Bronchial epithelial cell (primary cell): Measurements from ENCODE around the gene SMARCC2. TPM values are rescaled to one million over a fixed set of nuclear protein-coding genes. Genes with fewer than 3 reads are reported as not detected.

Experiments used
- DNase-seq: peaks from one replicate; pipeline ENCODE4 v3.0.0-alpha.2; 2010; ENCODE audit warnings: low read depth
- FAIRE-seq: peaks from 2 replicates; lab custom pipeline; 2011; peaks lifted over from hg19 to GRCh38; lab: Jason Lieb, UNC
- H3K27me3 ChIP-seq: 2 replicates; pipeline ENCODE4 v1.5.1; 2011; ENCODE audit warnings: low read length; ENCODE audit not compliant: control insufficient read depth, insufficient read depth
- H3K36me3 ChIP-seq: 2 replicates; pipeline ENCODE4 v1.5.1; 2011; ENCODE audit warnings: low read length; ENCODE audit not compliant: control insufficient read depth, insufficient read depth
- H3K4me3 ChIP-seq: 2 replicates; pipeline ENCODE4 v1.5.1; 2011; ENCODE audit warnings: mild to moderate bottlenecking, low read depth, low read length, control low read depth
- CTCF ChIP-seq: IDR thresholded peaks from 2 replicates; pipeline ENCODE4 v1.5.1; 2011; ENCODE audit warnings: mild to moderate bottlenecking, moderate library complexity, low read length, control low read depth, inconsistent platforms; ENCODE audit not compliant: insufficient read depth, severe bottlenecking
- total RNA-seq: library from RNA; depleted of rRNA; stranded (reverse); fragments of >200 nt; gene quantifications from 2 replicates; pipeline ENCODE4 v1.2.1, GENCODE V29; 2014

Gene SMARCC2
- total RNA-seq, 1 donor from 2014 or later: 14.0 TPM

- FAIRE-seq (no peak), DNase-seq (peak; percentile 44)
- no peak for TF ChIP-seq CTCF
- peaks cover 26% of the 10 kb centered on the region for H3K36me3 ChIP-seq
- H3K27me3 ChIP-seq: no peaks in the 10 kb centered on the region
- peak overlapping the region; percentile 88 for H3K4me3 ChIP-seq
Measured at GRCh38 chr12:56129206-56129941, 59.9 kb downstream of the SMARCC2 start.

- no peak for TF ChIP-seq CTCF
- FAIRE-seq (no peak), DNase-seq (peak; percentile 54)
- Histone ChIP-seq H3K27me3 (no peaks in the 10 kb centered on the region), H3K36me3 (peaks cover 21% of the 10 kb centered on the region), H3K4me3 (peak overlapping the region; percentile 88)
Measured at GRCh38 chr12:56128670-56129205, 60.5 kb downstream of the SMARCC2 start.

- FAIRE-seq (no peak), DNase-seq (peak; percentile 99)
- TF ChIP-seq CTCF: peak; percentile 6
Measured at GRCh38 chr12:56127888-56128669, 61.2 kb downstream of the SMARCC2 start, which contains the start of gene ESYT1. TSS of gene ESYT1 (plus strand) at chr12:56128267. CDS start at chr12:56128320, 53 bp downstream.

GRCh38 chr12:56127485-56127887 is 61.8 kb downstream of the SMARCC2 start:
- no peaks in the 10 kb centered on the region for H3K27me3 ChIP-seq
- peaks cover 14% of the 10 kb centered on the region for H3K36me3 ChIP-seq
- no peak for TF ChIP-seq CTCF
- FAIRE-seq (no peak), DNase-seq (no peak)
- H3K4me3 ChIP-seq: peak overlapping the region; percentile 16

More at GRCh38 chr12:56127888-56128669, 61.2 kb downstream of the SMARCC2 start, which contains the start of gene ESYT1:
- H3K27me3 ChIP-seq: no peaks in the 10 kb centered on the region
- H3K36me3 ChIP-seq: peaks cover 15% of the 10 kb centered on the region
- H3K4me3 ChIP-seq: peak within 1 kb of the TSS; percentile 88

GRCh38 chr12:56126732-56127239 is 62.5 kb downstream of the SMARCC2 start:
- H3K4me3 ChIP-seq: no peak overlapping the region

More at GRCh38 chr12:56126732-56127239, 62.5 kb downstream of the SMARCC2 start:
- TF ChIP-seq CTCF: no peak
- no peak for FAIRE-seq
- Histone ChIP-seq H3K36me3 (peaks cover 8% of the 10 kb centered on the region), H3K27me3 (no peaks in the 10 kb centered on the region)
- DNase-seq: no peak
